Activated T-helper 2 cell treated with anti-CD3 and anti-CD28 coated beads, Interferon-gamma antibody, Interleukin-2, Interleukin-4, amounts not matched to agents 10 μg/mL and 5 μg/mL and 100 μg/mL, durations not matched to agents 14 hours and 24 hours and 36 hours (primary cell): ENCODE results near the gene FAM171A2. TPM values are rescaled to one million over a fixed set of nuclear protein-coding genes. Genes with fewer than 3 reads are reported as not detected.

Source experiments
- DNase-seq: peaks from one replicate; pipeline ENCODE4 v3.0.0; 2021; ENCODE audit warnings: low spot score
- H3K27ac Mint-ChIP-seq: one replicate; pipeline ENCODE4 v1.8.0; 2021; ENCODE audit warnings: mixed read lengths
- H3K27me3 Mint-ChIP-seq: one replicate; pipeline ENCODE4 v1.8.0; 2021; ENCODE audit warnings: low read depth, mixed read lengths
- H3K36me3 Mint-ChIP-seq: one replicate; pipeline ENCODE4 v1.8.0; 2021; ENCODE audit warnings: low read depth, mixed read lengths
- H3K4me1 Mint-ChIP-seq: one replicate; pipeline ENCODE4 v1.8.0; 2021; ENCODE audit warnings: low read depth, mixed read lengths
- H3K4me3 Mint-ChIP-seq: one replicate; pipeline ENCODE4 v1.8.0; 2021; ENCODE audit warnings: low read depth, mild to moderate bottlenecking, moderate library complexity, mixed read lengths
- H3K9me3 Mint-ChIP-seq: one replicate; pipeline ENCODE4 v1.8.0; 2021; ENCODE audit warnings: mixed read lengths
- intact Hi-C: fragments of 100-400 bp; cut with micrococcal nuclease; formaldehyde crosslinking; loops from one replicate; pipeline ENCODE4 v1.15.1; 2023
- total RNA-seq: library from RNA; stranded (reverse); gene quantifications from 2 replicates; pipeline ENCODE4 v1.2.3, GENCODE V29; 2022

FAM171A2 gene
- total RNA-seq, 1 donor from 2014 or later, result 0.32 TPM

- peak; percentile 95 for DNase-seq
- intact Hi-C loops, result loop anchor here (1.0 to 5.0 kb wide), 5 partner anchors 104 to 317 kb away; partner anchors contain the start of genes HDAC5 and HROB
- peak within 1 kb of the TSS; percentile 89 for H3K27ac Mint-ChIP-seq
- H3K27me3 Mint-ChIP-seq, result no peaks in the 10 kb centered on the region
- H3K36me3 Mint-ChIP-seq, result peaks cover 24% of the 10 kb centered on the region
- H3K4me3 Mint-ChIP-seq, result peak within 1 kb of the TSS; percentile 87
- peaks cover 4% of the 10 kb centered on the region for H3K4me1 Mint-ChIP-seq
- no peaks in the 10 kb centered on the region for H3K9me3 Mint-ChIP-seq
Measured at GRCh38 chr17:44324571-44325275, 38.9 kb downstream of the FAM171A2 start, which contains the start of gene SLC25A39. Gene SLC25A39, minus strand, starts transcription at chr17:44324823. Its CDS starts 1,261 bp downstream, at chr17:44323562.

- Mint-ChIP-seq H3K9me3 (no peaks in the 10 kb centered on the region), H3K36me3 (peaks cover 30% of the 10 kb centered on the region), H3K4me1 (peaks cover 4% of the 10 kb centered on the region), H3K27ac (no peak overlapping the region), H3K27me3 (no peaks in the 10 kb centered on the region), H3K4me3 (peak overlapping the region; percentile 84)
- no peak for DNase-seq
- intact Hi-C loops, result loop anchor here (1.0 to 5.0 kb wide), 4 partner anchors 103 to 317 kb away; partner anchors contain the start of gene HROB
Measured at GRCh38 chr17:44324092-44324570, 39.5 kb downstream of the FAM171A2 start.

- intact Hi-C loops, result loop anchor here (1.0 to 5.0 kb wide), 4 partner anchors 103 to 316 kb away; partner anchors contain the start of gene HROB
- H3K36me3 Mint-ChIP-seq, result peaks cover 31% of the 10 kb centered on the region
- no peak overlapping the region for H3K27ac Mint-ChIP-seq
- H3K27me3 Mint-ChIP-seq, result no peaks in the 10 kb centered on the region
- DNase-seq, result no peak
- H3K4me1 Mint-ChIP-seq, result peaks cover 4% of the 10 kb centered on the region
- no peaks in the 10 kb centered on the region for H3K9me3 Mint-ChIP-seq
- peak overlapping the region; percentile 84 for H3K4me3 Mint-ChIP-seq
Measured at GRCh38 chr17:44323359-44324091, 40.1 kb downstream of the FAM171A2 start.

GRCh38 chr17:44322236-44322895 is 41.3 kb downstream of the FAM171A2 start:
- DNase-seq, result no peak
- Mint-ChIP-seq H3K36me3 (peaks cover 37% of the 10 kb centered on the region), H3K27ac (no peak overlapping the region), H3K4me3 (peak overlapping the region; percentile 30), H3K4me1 (peaks cover 4% of the 10 kb centered on the region), H3K27me3 (peaks cover 3% of the 10 kb centered on the region), H3K9me3 (no peaks in the 10 kb centered on the region)
- intact Hi-C loops, result loop anchor here (5.0 kb wide), 1 partner anchor 315 kb away; no protein-coding TSS in a partner anchor

DNA sequence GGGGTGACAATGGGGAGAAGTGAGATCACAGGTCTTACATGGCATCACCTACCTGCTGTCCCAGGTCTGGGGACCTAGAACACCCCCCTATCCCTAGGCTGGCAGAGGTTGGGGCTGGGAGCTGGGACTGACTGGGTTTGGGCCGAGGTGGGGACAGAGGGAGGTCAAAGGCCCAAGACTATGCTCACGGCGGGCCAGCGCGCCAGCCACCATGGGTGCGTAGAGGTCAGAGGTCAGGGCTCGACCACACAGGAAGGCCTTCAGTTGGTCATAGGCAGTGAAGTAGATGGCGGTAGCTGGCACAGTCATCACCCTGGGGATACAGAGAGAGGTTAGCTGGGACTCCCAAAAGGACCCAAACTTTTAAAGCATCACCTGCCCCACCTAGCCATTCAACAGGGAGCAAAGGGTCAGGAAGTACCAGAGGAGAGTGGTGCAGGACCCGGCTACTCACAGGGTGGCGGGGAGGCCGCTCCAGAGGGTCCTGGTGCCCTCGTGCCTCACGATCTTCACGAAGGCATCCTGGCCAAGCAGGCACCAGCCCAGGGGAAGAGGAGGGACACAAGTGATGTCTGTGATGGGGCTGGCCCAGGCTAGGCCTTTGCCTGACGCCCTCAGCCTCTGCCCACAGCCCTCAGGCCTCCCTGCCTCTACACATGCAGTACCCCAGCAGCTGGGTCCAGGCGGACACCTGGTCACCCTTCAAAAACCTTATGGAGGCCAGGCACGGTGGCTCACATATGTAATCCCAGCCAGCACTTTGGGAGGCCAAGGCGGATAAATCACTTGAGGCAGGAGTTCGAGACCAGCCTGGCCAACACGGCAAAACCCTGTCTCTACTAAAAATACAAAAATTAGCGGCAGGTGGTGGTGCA is 42.2 kb downstream of the FAM171A2 start:
- no peak for DNase-seq
- H3K27me3 Mint-ChIP-seq, result peaks cover 11% of the 10 kb centered on the region
- no peak overlapping the region for H3K27ac Mint-ChIP-seq
- no peak overlapping the region for H3K4me3 Mint-ChIP-seq
- peaks cover 2% of the 10 kb centered on the region for H3K4me1 Mint-ChIP-seq
- H3K9me3 Mint-ChIP-seq, result no peaks in the 10 kb centered on the region
- intact Hi-C loops, result loop anchor here (5.0 kb wide), 1 partner anchor 314 kb away; no protein-coding TSS in a partner anchor
- H3K36me3 Mint-ChIP-seq, result peaks cover 38% of the 10 kb centered on the region

DNA sequence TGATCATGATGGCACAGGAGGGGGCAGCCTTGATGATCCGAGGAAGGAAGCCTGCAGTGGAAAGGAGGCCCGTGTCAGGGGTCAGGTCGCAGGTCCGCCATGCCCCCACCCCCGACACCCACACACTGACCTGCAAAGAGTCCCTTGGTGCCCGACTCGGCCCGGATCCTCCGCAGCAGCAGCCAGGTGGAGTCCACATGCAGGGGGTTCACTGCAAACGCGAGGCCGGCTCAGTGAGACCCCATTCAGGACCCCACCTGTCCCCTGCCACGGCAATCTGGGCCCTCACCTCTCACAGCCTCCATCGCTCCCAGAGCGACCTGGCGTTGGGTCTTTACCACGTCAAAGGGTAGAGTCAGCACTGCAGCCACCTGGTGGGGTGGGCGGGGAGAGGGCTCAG is 43.6 kb downstream of the FAM171A2 start:
- Mint-ChIP-seq H3K36me3 (peaks cover 38% of the 10 kb centered on the region), H3K4me1 (peaks cover 8% of the 10 kb centered on the region), H3K27ac (no peak overlapping the region), H3K27me3 (peaks cover 22% of the 10 kb centered on the region), H3K9me3 (no peaks in the 10 kb centered on the region), H3K4me3 (no peak overlapping the region)
- DNase-seq, result no peak
- intact Hi-C loops, result loop anchor here (5.0 kb wide), 1 partner anchor 313 kb away; no protein-coding TSS in a partner anchor

DNA sequence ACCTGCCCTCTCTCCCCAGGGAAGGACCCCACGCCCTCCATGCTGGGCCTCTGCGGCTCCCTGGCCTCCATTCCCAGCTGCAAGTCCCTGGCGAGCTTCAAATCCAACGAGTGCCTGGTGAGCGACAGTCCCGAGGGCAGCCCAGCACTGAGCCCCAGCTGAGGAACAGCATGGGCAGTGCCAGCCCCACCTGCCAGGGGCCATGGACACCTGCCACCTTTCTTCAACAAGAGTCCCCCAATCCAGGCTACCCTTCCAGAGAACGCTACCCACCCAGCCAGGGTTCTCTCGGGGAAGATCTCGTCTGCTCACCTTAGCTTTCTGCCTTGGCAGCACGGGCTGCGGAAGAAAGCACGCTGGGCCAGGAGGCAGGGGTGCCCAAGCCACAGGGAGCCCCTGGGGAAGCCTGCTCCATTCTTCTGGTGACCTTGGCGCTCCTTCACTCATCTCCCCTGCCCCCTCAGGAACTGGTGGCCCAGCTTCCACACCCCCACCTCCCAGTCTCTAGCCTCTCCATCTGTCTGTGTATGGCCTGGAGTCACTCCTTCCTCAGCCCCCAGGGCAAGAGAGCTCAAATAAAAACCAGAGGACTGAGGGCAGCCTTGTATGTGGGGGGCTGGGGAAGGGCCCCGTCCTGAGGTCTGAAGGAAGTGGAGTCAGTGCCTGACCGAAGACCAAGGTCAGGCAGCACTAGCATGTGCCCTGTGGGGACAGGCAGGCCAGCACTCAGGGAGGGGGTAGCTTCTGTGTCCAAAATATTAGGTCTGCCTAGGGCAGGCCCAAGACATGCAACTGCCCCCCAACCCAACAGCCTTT is 45.4 kb downstream of the FAM171A2 start:
- Mint-ChIP-seq H3K27me3 (peaks cover 30% of the 10 kb centered on the region), H3K9me3 (no peaks in the 10 kb centered on the region)

GRCh38 chr17:44317545-44317944 is 46.1 kb downstream of the FAM171A2 start:
- intact Hi-C loops, result no loop called here
- no peaks in the 10 kb centered on the region for H3K9me3 Mint-ChIP-seq
- no peak overlapping the region for H3K27ac Mint-ChIP-seq
- H3K4me3 Mint-ChIP-seq, result no peak overlapping the region
- no peak for DNase-seq
- H3K36me3 Mint-ChIP-seq, result peaks cover 34% of the 10 kb centered on the region
- peaks cover 30% of the 10 kb centered on the region for H3K27me3 Mint-ChIP-seq
- H3K4me1 Mint-ChIP-seq, result peaks cover 8% of the 10 kb centered on the region

More for the DNA sequence above, 45.4 kb downstream of the FAM171A2 start:
- Mint-ChIP-seq H3K4me3 (no peak overlapping the region), H3K27ac (no peak overlapping the region), H3K4me1 (peaks cover 8% of the 10 kb centered on the region), H3K36me3 (peaks cover 35% of the 10 kb centered on the region)
- intact Hi-C loops, result no loop called here
- DNase-seq, result no peak

GRCh38 chr17:44315760-44316731 is 47.6 kb downstream of the FAM171A2 start:
- DNase-seq, result no peak
- intact Hi-C loops, result no loop called here
- peaks cover 34% of the 10 kb centered on the region for H3K27me3 Mint-ChIP-seq
- no peak overlapping the region for H3K27ac Mint-ChIP-seq
- peaks cover 8% of the 10 kb centered on the region for H3K4me1 Mint-ChIP-seq
- H3K4me3 Mint-ChIP-seq, result peak overlapping the region; percentile 61
- no peaks in the 10 kb centered on the region for H3K9me3 Mint-ChIP-seq
- H3K36me3 Mint-ChIP-seq, result peaks cover 21% of the 10 kb centered on the region

- peak overlapping the region; percentile 61 for H3K4me3 Mint-ChIP-seq
- H3K36me3 Mint-ChIP-seq, result peaks cover 15% of the 10 kb centered on the region
- no peak for DNase-seq
- H3K27me3 Mint-ChIP-seq, result peaks cover 36% of the 10 kb centered on the region
- peaks cover 8% of the 10 kb centered on the region for H3K4me1 Mint-ChIP-seq
- no peak overlapping the region for H3K27ac Mint-ChIP-seq
- H3K9me3 Mint-ChIP-seq, result no peaks in the 10 kb centered on the region
- intact Hi-C loops, result no loop called here
Measured at GRCh38 chr17:44314869-44315661, 48.6 kb downstream of the FAM171A2 start.
